WI38 (cell line): ENCODE measurements around the gene KIAA0319L.

Experiments
- H3K4me3 ChIP-seq: 2 replicates; pipeline ENCODE4 v1.5.1; 2011; ENCODE audit warnings: low read depth, mild to moderate bottlenecking, control low read depth, low read length
- CTCF ChIP-seq: IDR thresholded peaks from 2 replicates; pipeline ENCODE4 v1.5.1; 2012; ENCODE audit warnings: low read depth, mild to moderate bottlenecking, control low read depth, low read length

Gene KIAA0319L

GRCh38 chr1:35441926-35442579 is 115.2 kb downstream of the KIAA0319L start:
- no peak overlapping the region for H3K4me3 ChIP-seq
- no peak for TF ChIP-seq CTCF

- no peak overlapping the region for H3K4me3 ChIP-seq
- TF ChIP-seq CTCF: no peak
Observed at GRCh38 chr1:35439626-35440025, 117.6 kb downstream of the KIAA0319L start.

- H3K4me3 ChIP-seq: no peak overlapping the region
Observed at GRCh38 chr1:35437200-35437599, 120.0 kb downstream of the KIAA0319L start.

GRCh38 chr1:35436078-35436477 is 121.1 kb downstream of the KIAA0319L start:
- no peak for TF ChIP-seq CTCF

More at GRCh38 chr1:35437200-35437599, 120.0 kb downstream of the KIAA0319L start:
- no peak for TF ChIP-seq CTCF

GRCh38 chr1:35434703-35435102 is 122.5 kb downstream of the KIAA0319L start:
- no peak for TF ChIP-seq CTCF
- H3K4me3 ChIP-seq: no peak overlapping the region

More at GRCh38 chr1:35436078-35436477, 121.1 kb downstream of the KIAA0319L start:
- H3K4me3 ChIP-seq: no peak overlapping the region

- H3K4me3 ChIP-seq: no peak overlapping the region
- TF ChIP-seq CTCF: no peak
Observed at GRCh38 chr1:35433714-35434113, 123.5 kb downstream of the KIAA0319L start.

GRCh38 chr1:35432231-35432630 is 125.0 kb downstream of the KIAA0319L start:
- H3K4me3 ChIP-seq: no peak overlapping the region
- TF ChIP-seq CTCF: no peak
